ENCODE data around the gene MUC12.
"Not testable (repeated sequence)": the region's sequence is repeated elsewhere in the genome, so short reads cannot be mapped to it uniquely, and the experiment has no call there.

Gene MUC12

GRCh38 chr7:100971111-100972001 is 2.0 kb downstream of the MUC12 start:
- H3K4me3 ChIP-seq (ENCODE audit: low read depth, low read length) = no peak overlapping the region
- no peaks in the 10 kb centered on the region for H3K36me3 ChIP-seq (ENCODE audit: control insufficient read depth, insufficient read depth, low read length)
- peaks cover 30% of the 10 kb centered on the region for H3K27me3 ChIP-seq (ENCODE audit: control insufficient read depth, insufficient read depth, low read length)

DNA sequence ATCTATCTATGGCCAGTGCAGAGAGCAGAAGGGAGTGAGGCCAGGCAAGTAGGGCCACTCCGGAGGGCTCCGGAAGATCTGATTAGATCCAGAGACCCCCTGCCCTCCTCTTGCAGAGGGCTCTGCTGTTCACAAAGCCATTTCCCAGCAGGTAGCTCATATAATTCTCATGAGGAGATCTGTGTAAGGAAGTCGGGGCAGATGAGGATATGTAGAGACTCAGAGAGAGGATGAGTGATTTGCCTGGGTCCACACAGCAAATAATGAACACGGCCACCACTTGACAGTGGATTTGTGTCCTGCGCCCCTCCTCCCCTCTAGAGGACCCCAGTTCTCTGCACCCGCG is 2.6 kb downstream of the MUC12 start:
- Histone ChIP-seq H3K27me3 (ENCODE audit: control insufficient read depth, insufficient read depth, low read length) (peaks cover 24% of the 10 kb centered on the region), H3K9ac (ENCODE audit: low read length) (no peak overlapping the region), H3K27ac (ENCODE audit: low read depth, low read length) (no peak overlapping the region), H3K4me3 (ENCODE audit: low read depth, low read length) (no peak overlapping the region), H3K4me1 (ENCODE audit: control insufficient read depth, insufficient read depth, low read length) (peaks cover 13% of the 10 kb centered on the region), H3K9me3 (ENCODE audit: control insufficient read depth, insufficient read depth, low read depth, low read length) (no peaks in the 10 kb centered on the region), H3K36me3 (ENCODE audit: control insufficient read depth, insufficient read depth, low read length) (no peaks in the 10 kb centered on the region)

More at GRCh38 chr7:100971111-100972001, 2.0 kb downstream of the MUC12 start:
- peaks cover 18% of the 10 kb centered on the region for H3K4me1 ChIP-seq (ENCODE audit: control insufficient read depth, insufficient read depth, low read length)
- no peak overlapping the region for H3K9ac ChIP-seq (ENCODE audit: low read length)
- no peak overlapping the region for H3K27ac ChIP-seq (ENCODE audit: low read depth, low read length)
- no peaks in the 10 kb centered on the region for H3K9me3 ChIP-seq (ENCODE audit: control insufficient read depth, insufficient read depth, low read depth, low read length)

DNA sequence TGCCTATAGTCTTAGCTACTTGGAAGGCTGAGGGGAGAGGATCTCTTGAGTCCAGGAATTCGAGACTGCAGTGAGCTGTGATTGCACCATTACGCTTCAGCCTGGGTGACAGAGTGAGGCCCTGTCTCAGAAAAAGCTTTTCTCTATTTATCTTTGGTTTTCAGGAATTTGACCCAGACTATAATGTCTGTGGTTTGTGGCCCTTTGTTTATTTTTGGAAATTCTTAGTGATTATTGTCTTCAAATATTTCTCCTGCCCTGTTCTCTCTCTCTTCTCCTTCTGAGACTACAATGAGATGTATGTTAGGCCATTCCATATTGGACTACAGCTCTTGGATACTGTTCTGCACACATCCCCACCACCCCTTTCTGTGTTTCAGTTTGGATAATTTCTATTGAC is 4.7 kb downstream of the MUC12 start:
- no peaks in the 10 kb centered on the region for H3K4me1 ChIP-seq (ENCODE audit: control insufficient read depth, insufficient read depth, low read length)
- no peak overlapping the region for H3K27ac ChIP-seq (ENCODE audit: low read depth, low read length)
- no peaks in the 10 kb centered on the region for H3K36me3 ChIP-seq (ENCODE audit: control insufficient read depth, insufficient read depth, low read length)
- no peak overlapping the region for H3K4me3 ChIP-seq (ENCODE audit: low read depth, low read length)
- peaks cover 5% of the 10 kb centered on the region; the same call in 1 of the 2 replicates for H3K27me3 ChIP-seq (ENCODE audit: control insufficient read depth, insufficient read depth, low read length)
- H3K9ac ChIP-seq (ENCODE audit: low read length) = no peak overlapping the region
- no peaks in the 10 kb centered on the region for H3K9me3 ChIP-seq (ENCODE audit: control insufficient read depth, insufficient read depth, low read depth, low read length)

GRCh38 chr7:100975371-100975821 is 6.0 kb downstream of the MUC12 start:
- Histone ChIP-seq H3K4me1 (ENCODE audit: control insufficient read depth, insufficient read depth, low read length) (no peaks in the 10 kb centered on the region), H3K4me3 (ENCODE audit: low read depth, low read length) (no peak overlapping the region), H3K9ac (ENCODE audit: low read length) (no peak overlapping the region), H3K27ac (ENCODE audit: low read depth, low read length) (no peak overlapping the region), H3K27me3 (ENCODE audit: control insufficient read depth, insufficient read depth, low read length) (no peaks in the 10 kb centered on the region; the same call in 1 of the 2 replicates), H3K36me3 (ENCODE audit: control insufficient read depth, insufficient read depth, low read length) (no peaks in the 10 kb centered on the region), H3K9me3 (ENCODE audit: control insufficient read depth, insufficient read depth, low read depth, low read length) (no peaks in the 10 kb centered on the region)

- H3K27me3 ChIP-seq (ENCODE audit: control insufficient read depth, insufficient read depth, low read length) = no peaks in the 10 kb centered on the region
- no peaks in the 10 kb centered on the region for H3K9me3 ChIP-seq (ENCODE audit: control insufficient read depth, insufficient read depth, low read depth, low read length)
- no peaks in the 10 kb centered on the region for H3K36me3 ChIP-seq (ENCODE audit: control insufficient read depth, insufficient read depth, low read length)
Observed at GRCh38 chr7:100978300-100978699, 8.9 kb downstream of the MUC12 start.

DNA sequence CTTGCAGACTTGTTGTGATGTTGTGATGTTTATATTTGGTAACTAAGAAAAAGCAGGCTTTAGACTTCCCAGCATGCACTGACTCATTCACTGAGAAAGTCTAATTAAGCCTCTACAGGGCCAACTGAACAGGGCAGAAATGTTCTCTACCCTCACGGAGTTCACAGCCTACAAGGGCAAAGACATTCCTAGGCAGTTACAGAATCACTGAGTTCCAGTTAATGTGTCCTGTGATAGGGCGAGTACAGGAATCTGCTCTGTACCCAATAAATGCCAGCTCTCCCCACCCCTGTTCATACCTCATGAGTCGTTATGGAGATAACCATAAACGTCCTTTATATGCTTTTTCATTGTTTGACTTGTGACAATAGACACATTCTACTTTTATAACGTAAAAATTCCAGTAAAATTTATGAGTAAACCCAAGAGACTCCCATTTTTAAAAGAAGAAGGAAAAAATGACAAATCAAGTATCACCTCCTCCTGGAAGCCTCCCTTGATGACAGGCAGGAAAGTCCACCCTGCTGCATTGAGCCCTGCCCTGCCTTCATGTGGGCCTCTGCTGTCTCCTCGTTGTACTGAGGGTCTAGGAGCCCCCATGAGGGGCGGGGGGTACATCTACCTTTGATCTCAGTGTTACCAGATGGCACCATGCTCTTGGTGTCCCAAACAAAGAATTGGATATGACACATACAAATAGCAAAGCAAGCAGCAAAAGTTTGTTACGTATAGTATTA is 14.3 kb downstream of the MUC12 start:
- Histone ChIP-seq H3K9ac (ENCODE audit: low read length) (no peak overlapping the region), H3K27me3 (ENCODE audit: control insufficient read depth, insufficient read depth, low read length) (no peaks in the 10 kb centered on the region), H3K9me3 (ENCODE audit: control insufficient read depth, insufficient read depth, low read depth, low read length) (no peaks in the 10 kb centered on the region), H3K36me3 (ENCODE audit: control insufficient read depth, insufficient read depth, low read length) (no peaks in the 10 kb centered on the region), H3K4me3 (ENCODE audit: low read depth, low read length) (no peak overlapping the region), H3K4me1 (ENCODE audit: control insufficient read depth, insufficient read depth, low read length) (no peaks in the 10 kb centered on the region), H3K27ac (ENCODE audit: low read depth, low read length) (no peak overlapping the region)

More at GRCh38 chr7:100978300-100978699, 8.9 kb downstream of the MUC12 start:
- Histone ChIP-seq H3K4me3 (ENCODE audit: low read depth, low read length) (no peak overlapping the region), H3K4me1 (ENCODE audit: control insufficient read depth, insufficient read depth, low read length) (no peaks in the 10 kb centered on the region), H3K27ac (ENCODE audit: low read depth, low read length) (no peak overlapping the region), H3K9ac (ENCODE audit: low read length) (no peak overlapping the region)

DNA sequence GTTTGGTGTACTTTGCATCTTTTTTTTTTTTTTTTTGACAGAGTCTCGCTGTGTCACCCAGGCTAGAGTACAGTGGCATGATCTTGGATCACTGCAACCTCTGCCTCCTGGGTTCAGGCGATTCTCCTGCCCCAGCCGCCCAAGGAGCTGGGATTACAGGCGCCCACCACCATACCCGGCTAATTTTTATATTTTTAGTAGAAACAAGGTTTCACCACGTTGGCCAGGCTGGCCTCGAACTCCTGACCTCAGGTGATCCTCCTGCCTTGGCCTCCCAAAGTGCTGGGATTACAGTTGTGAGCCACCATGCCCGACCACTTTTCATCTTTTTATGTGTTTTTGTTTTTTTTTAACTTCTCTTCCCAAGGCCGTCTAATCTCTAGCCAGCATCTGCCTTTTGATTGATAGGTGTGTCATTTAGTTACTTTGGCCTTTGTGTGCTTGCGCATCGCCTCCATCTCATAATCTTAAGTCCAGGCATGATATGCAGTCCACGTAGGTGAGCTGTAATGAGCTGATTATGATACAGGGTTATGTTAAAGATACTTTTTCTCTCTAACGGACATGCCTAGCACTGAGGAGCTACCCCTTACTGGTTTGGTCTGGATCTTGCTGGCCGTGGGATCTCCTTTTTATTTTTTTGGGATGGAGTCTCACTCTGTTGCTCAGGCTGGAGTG is 15.0 kb downstream of the MUC12 start:
- H3K27ac ChIP-seq (ENCODE audit: low read depth, low read length); H3K9me3 ChIP-seq (ENCODE audit: control insufficient read depth, insufficient read depth, low read depth, low read length); H3K36me3 ChIP-seq (ENCODE audit: control insufficient read depth, insufficient read depth, low read length); H3K4me1 ChIP-seq (ENCODE audit: control insufficient read depth, insufficient read depth, low read length); H3K9ac ChIP-seq (ENCODE audit: low read length); H3K27me3 ChIP-seq (ENCODE audit: control insufficient read depth, insufficient read depth, low read length); H3K4me3 ChIP-seq (ENCODE audit: low read depth, low read length): not testable (repeated sequence)

- not testable (repeated sequence) for H3K4me3 ChIP-seq (ENCODE audit: low read depth, low read length); H3K4me1 ChIP-seq (ENCODE audit: control insufficient read depth, insufficient read depth, low read length); H3K9ac ChIP-seq (ENCODE audit: low read length); H3K9me3 ChIP-seq (ENCODE audit: control insufficient read depth, insufficient read depth, low read depth, low read length); H3K27ac ChIP-seq (ENCODE audit: low read depth, low read length); H3K36me3 ChIP-seq (ENCODE audit: control insufficient read depth, insufficient read depth, low read length); H3K27me3 ChIP-seq (ENCODE audit: control insufficient read depth, insufficient read depth, low read length)
Observed at GRCh38 chr7:100985033-100985797, 15.8 kb downstream of the MUC12 start.

- H3K27me3 ChIP-seq (ENCODE audit: control insufficient read depth, insufficient read depth, low read length) = no peaks in the 10 kb centered on the region
- no peaks in the 10 kb centered on the region; the same call in 1 of the 2 replicates for H3K9me3 ChIP-seq (ENCODE audit: control insufficient read depth, insufficient read depth, low read depth, low read length)
- no peaks in the 10 kb centered on the region for H3K36me3 ChIP-seq (ENCODE audit: control insufficient read depth, insufficient read depth, low read length)
- no peaks in the 10 kb centered on the region for H3K4me1 ChIP-seq (ENCODE audit: control insufficient read depth, insufficient read depth, low read length)
- H3K9ac ChIP-seq (ENCODE audit: low read length) = no peak overlapping the region
- H3K27ac ChIP-seq (ENCODE audit: low read depth, low read length) = no peak overlapping the region
- H3K4me3 ChIP-seq (ENCODE audit: low read depth, low read length) = no peak overlapping the region
Observed at GRCh38 chr7:100991631-100992030, 22.3 kb downstream of the MUC12 start.

- not testable (repeated sequence) for H3K27me3 ChIP-seq (ENCODE audit: control insufficient read depth, insufficient read depth, low read length); H3K9me3 ChIP-seq (ENCODE audit: control insufficient read depth, insufficient read depth, low read depth, low read length); H3K4me3 ChIP-seq (ENCODE audit: low read depth, low read length); H3K36me3 ChIP-seq (ENCODE audit: control insufficient read depth, insufficient read depth, low read length); H3K27ac ChIP-seq (ENCODE audit: low read depth, low read length); H3K4me1 ChIP-seq (ENCODE audit: control insufficient read depth, insufficient read depth, low read length); H3K9ac ChIP-seq (ENCODE audit: low read length)
Observed at GRCh38 chr7:100992280-100992679, 22.9 kb downstream of the MUC12 start.
